GM12874 (cell line): ENCODE data around the gene FOXO1.

Source experiments
- TF ChIP-seq, protein P1 (sequence below): IDR thresholded peaks from 2 replicates; pipeline ENCODE4 v1.5.1; 2011; ENCODE audit warnings: low read depth, mild to moderate bottlenecking, control low read depth, low read length, moderate library complexity; ENCODE audit not compliant: insufficient read depth

The FOXO1 gene

DNA sequence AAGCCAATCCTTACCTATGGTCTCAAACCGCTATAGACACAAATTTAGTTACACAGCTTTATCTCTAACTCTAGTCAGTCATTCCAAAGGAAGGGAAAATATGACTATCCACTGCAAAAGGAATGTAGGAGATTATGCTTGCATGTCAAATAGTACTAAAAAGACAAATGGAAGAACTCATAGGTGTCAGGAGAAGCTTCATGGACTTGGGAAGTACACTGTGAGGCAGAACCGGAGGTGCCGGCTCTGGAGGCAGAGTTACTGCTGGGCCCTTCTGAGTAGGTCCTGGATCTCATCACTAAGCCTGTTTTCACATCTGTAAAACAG is 97.5 kb downstream of the FOXO1 start:
- TF ChIP-seq, protein P1, sequence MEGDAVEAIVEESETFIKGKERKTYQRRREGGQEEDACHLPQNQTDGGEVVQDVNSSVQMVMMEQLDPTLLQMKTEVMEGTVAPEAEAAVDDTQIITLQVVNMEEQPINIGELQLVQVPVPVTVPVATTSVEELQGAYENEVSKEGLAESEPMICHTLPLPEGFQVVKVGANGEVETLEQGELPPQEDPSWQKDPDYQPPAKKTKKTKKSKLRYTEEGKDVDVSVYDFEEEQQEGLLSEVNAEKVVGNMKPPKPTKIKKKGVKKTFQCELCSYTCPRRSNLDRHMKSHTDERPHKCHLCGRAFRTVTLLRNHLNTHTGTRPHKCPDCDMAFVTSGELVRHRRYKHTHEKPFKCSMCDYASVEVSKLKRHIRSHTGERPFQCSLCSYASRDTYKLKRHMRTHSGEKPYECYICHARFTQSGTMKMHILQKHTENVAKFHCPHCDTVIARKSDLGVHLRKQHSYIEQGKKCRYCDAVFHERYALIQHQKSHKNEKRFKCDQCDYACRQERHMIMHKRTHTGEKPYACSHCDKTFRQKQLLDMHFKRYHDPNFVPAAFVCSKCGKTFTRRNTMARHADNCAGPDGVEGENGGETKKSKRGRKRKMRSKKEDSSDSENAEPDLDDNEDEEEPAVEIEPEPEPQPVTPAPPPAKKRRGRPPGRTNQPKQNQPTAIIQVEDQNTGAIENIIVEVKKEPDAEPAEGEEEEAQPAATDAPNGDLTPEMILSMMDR: no peak

DNA sequence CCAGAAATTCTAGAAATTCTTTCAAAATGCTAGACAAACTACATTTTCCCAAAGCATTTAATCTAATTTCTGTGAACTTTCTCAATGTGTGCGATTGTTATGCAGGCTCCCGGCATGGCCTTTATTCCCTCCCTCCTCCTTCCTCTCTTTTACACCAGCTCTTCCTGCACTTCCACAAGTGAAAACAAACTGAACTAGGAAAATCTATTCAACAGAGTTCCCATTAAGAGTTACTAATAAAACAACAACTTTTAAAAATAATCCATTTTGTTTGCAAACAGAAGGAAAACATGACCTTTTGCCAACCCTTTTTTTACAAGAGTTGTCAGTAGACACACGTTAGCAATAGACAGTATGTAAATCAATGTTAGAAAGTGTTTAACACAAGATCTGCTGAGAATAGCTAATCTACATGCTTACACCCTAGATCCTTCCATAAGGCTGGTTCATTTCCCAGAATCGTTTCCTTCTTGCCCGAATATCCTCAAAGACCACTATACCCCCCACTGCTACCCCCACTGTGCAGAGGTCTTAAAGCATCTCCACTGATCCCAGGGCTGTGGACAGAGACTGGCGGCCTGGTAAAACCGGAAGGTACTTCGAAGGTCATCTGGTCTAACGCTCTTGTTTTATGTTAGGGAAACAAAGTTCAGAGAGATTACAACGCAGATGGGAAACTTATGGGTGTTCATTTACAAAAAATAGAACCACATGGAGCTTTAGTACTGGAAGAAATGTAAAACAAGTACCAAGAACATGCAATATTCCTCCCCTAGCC is 98.0 kb downstream of the FOXO1 start:
- TF ChIP-seq, protein P1: no peak

DNA sequence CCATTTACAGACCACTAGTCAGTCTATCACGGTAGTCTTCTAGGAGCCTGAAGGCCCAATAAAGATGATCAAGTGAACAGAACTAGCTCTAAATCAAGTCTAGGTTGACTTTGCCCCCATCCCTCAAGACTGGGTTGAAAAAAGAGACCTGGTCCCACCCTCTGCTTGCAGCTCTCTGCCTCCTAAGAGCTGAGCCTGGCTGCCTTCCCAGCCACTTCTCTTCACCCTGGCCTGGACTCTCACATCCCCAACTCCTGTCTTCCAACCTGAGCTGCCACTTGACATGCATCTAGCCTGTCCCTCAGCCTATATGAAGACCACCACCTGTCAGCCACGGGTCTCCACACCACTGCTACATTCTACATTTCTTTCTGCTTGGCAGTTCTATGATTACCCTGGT is 99.6 kb downstream of the FOXO1 start:
- TF ChIP-seq, protein P1: no peak

DNA sequence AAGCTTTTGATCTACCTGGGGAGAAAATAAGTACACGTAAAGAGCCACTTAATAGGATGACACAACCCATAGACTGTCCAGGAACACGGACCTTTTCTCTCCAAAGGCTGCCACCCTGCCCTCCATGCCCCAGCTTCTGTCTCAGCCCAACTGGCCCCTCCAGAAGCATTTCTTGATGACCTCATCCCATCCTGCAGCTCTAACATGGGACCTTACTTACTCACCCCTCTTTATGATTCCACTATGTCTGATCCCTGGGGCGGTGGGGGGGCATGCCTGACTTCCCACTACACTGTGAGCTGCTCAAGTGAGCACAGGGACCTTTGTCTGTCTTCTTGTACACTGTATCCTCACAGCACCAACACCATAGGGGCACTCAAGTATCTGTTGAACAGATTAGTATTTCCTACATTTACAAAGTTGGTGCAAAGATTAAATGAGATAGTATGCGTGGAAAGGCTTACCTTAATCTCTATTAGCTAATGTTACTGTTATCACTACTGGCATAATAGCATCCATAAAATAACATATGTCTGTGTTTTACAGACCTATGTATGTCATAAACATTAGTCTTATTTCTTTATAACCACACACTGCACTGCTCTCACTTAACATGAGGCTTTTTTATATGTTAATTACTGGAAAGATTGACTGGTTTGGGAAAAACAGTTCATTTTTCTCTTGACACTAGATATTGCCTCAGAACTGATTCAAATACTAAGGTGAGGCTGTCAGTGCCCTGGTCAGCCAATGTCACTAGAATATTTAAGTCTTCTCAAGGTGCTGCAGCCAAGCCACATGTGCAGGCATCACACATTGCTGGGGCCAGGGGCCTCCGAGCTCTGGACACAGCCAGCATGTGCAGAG is 100.9 kb downstream of the FOXO1 start:
- TF ChIP-seq, protein P1: no peak

DNA sequence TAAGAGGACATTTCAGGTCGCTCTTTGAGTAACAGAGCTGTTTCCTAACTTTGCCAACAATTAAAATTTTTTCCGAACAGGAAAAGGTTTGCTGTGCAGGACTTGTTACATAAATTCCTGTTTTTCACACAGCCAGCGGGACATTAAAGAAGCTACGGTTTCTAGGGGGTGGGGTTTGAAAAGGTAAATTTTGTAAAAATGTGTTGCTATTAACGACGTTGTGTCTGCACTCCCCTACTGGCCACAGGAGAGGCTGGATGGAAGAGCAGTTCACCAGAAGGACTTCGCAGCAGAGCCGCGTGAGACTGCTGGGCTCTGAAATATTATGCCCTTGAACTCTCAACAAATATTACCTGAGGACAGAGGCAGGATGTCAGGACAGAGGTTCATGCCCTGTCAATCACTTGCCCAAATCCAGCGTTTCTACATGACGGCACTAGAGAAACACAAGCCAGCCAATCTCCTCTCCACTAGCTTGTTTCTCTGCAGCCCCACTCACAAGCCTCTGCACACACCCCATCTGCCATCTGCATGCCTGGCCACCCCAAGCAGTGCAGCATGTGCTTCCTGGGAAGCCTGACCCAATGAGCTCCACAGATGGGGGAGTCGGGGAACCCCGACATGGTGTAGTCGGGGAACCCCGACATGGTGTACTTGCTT is 102.0 kb downstream of the FOXO1 start:
- TF ChIP-seq, protein P1: no peak

DNA sequence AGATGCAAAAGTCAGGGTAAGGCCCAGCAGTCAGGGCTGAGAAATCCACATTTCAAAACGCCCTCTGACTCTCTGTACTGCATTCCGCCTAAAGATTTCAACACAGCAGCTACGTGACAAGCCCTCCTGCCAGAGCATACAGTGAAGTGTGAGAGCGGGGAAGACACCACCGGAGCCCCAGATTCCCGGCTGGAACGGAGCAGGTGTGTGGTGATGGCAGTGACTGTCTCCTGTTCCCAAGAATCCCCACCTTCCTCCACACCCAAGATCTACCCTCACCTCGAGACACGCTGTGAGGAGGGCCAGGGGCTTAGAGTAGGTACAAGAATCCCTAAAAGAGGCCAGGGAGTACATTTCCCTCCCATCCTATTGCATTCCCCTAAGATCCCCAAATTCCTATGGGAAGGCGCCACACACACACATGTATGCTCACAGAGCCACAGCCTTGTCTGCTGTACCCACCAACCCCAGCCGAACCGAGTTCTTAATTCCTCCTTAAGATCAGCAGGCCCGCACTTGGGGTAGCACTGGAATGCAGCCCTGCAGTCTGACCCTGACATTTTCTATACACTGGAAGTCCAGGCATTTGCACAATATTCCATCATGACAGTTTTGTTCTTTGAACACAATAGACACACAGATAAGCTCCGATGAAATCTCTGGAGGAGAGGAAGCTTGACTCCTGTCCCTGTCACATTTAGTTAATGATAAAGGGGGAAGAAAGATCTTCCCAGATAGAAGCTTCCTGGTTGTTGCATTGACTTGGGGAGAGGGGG is 102.9 kb downstream of the FOXO1 start:
- TF ChIP-seq, protein P1: no peak

DNA sequence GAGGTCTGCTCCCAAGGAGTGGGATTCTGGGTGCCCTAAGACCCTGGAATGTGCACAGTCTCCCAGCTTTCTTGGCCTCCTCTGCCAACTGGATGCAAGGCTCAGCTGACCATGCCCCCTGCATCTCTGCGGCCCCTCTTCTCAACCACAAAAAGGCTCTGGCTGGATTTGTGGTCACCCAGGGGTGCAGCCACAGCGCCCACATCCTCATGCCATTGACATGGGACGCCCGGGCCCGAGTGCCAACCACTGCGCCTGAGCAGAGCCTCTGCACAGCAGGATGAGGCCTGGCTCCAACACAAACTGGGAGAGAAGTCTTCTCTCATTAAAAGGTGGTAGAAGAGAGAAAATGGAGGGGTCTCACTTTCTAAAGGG is 103.5 kb downstream of the FOXO1 start:
- TF ChIP-seq, protein P1: no peak
